H1 (cell line): Measurements from ENCODE around the gene DYRK2.

Source experiments
- ASH2L ChIP-seq: fragments of 200-600, 300-600 bp; sonication (generic); IDR thresholded peaks from one replicate; pipeline ENCODE4 v1.7.1; 2017; ENCODE audit warnings: low read length
- ATF3 ChIP-seq: IDR thresholded peaks from 2 replicates; pipeline ENCODE4 v1.6.1; 2011; ENCODE audit warnings: low read depth, mild to moderate bottlenecking, low read length; ENCODE audit not compliant: insufficient read depth
- BRCA1 ChIP-seq: IDR thresholded peaks from 2 replicates; pipeline ENCODE4 v1.6.1; 2012; ENCODE audit warnings: low read depth, low read length, improper control_type of control experiment
- CHD2 ChIP-seq: IDR thresholded peaks from 2 replicates; pipeline ENCODE4 v1.6.1; 2012; ENCODE audit warnings: low read length, improper control_type of control experiment
- CREB1 ChIP-seq: IDR thresholded peaks from 2 replicates; pipeline ENCODE4 v1.6.1; 2012; ENCODE audit warnings: inconsistent platforms
- CTCF ChIP-seq, 3 experiments: IDR thresholded peaks; 1 replicate in 2 of 3; 2 replicates in 1 of 3; pipeline versions ENCODE4 v1.5.1 to v1.6.1; 2011; ENCODE audit warnings: low read length in 3 of 3, mild to moderate bottlenecking in 3 of 3, inconsistent platforms in 2 of 3, low read depth in 1 of 3, moderate library complexity in 1 of 3; ENCODE audit not compliant: insufficient read depth in 1 of 3; ENCODE audit errors: control extremely low read depth in 1 of 3
- JUND ChIP-seq: IDR thresholded peaks from 2 replicates; pipeline ENCODE4 v1.6.1; 2011; ENCODE audit warnings: mild to moderate bottlenecking, improper control_type of control experiment, low read length
- KDM5A ChIP-seq: fragments of 200-600 bp; IDR thresholded peaks from 2 replicates; pipeline ENCODE4 v1.7.1; 2012; ENCODE audit warnings: mild to moderate bottlenecking, low read length, inconsistent platforms, mixed read lengths
- POLR2A ChIP-seq, 2 experiments: IDR thresholded peaks; 1 replicate in 1 of 2; 2 replicates in 1 of 2; pipeline ENCODE4 v1.6.1; 2011; ENCODE audit warnings: low read depth in 2 of 2, low read length in 2 of 2, mild to moderate bottlenecking in 2 of 2; ENCODE audit errors: control extremely low read depth in 1 of 2
- SIRT6 ChIP-seq: IDR thresholded peaks from one replicate; pipeline ENCODE4 v1.7.1; 2012; ENCODE audit warnings: low read length, inconsistent platforms
- SP1 ChIP-seq: IDR thresholded peaks from 2 replicates; pipeline ENCODE4 v1.6.1; 2011; ENCODE audit warnings: low read depth, low read length
- TBP ChIP-seq: IDR thresholded peaks from 2 replicates; pipeline ENCODE4 v1.6.1; 2011; ENCODE audit warnings: low read depth, low read length, improper control_type of control experiment
- ZNF274 ChIP-seq: IDR thresholded peaks from 2 replicates; pipeline ENCODE4 v1.7.0; 2012; ENCODE audit warnings: low read length, borderline replicate concordance; ENCODE audit errors: extremely low read depth

- TF ChIP-seq SP1 (no peak), CTCF (IDR thresholded peaks at IDR 0.05; ENCODE audit: control extremely low read depth in 1 of 3, insufficient read depth in 1 of 3, low read depth in 1 of 3, low read length in 3 of 3) (no peak), POLR2A (IDR thresholded peaks at IDR 0.05; ENCODE audit: control extremely low read depth in 1 of 2, low read depth in 2 of 2, low read length in 2 of 2) (no peak), BRCA1 (no peak), CREB1 (no peak), JUND (no peak), ZNF274 (no peak), KDM5A (no peak), ASH2L (no peak), TBP (no peak), CHD2 (no peak), ATF3 (no peak), SIRT6 (no peak)
Observed at GRCh38 chr12:67676624-67677023, 28.1 kb downstream of the DYRK2 start.
